GM18499 (cell line): ENCODE measurements around the gene SREBF1.

Experiments used
- ATAC-seq: cut with Tn5 transposase; IDR thresholded peaks from one replicate; pipeline ENCODE4 v1.9.1; 2021; ENCODE audit warnings: moderate number of reproducible peaks; ENCODE audit not compliant: insufficient read depth, unreplicated experiment

Gene SREBF1

GRCh38 chr17:17836818-17837379 is at the start of gene SREBF1:
Gene SREBF1, minus strand, starts transcription at chr17:17836986. Its CDS starts 169 bp downstream, at chr17:17836817.
- ATAC-seq = peak; percentile 1

GRCh38 chr17:17886226-17886625 is 49.4 kb upstream of the SREBF1 start:
- ATAC-seq = no peak

GRCh38 chr17:17884391-17885357 is 47.9 kb upstream of the SREBF1 start:
- no peak for ATAC-seq

GRCh38 chr17:17883801-17884200 is 47.0 kb upstream of the SREBF1 start:
- no peak for ATAC-seq

- ATAC-seq = no peak
These were observed 45.3 kb upstream of the SREBF1 start for GRCh38 chr17:17882082-17882581.

GRCh38 chr17:17880577-17881196 is 43.9 kb upstream of the SREBF1 start:
- no peak for ATAC-seq

- no peak for ATAC-seq
These were observed 41.0 kb upstream of the SREBF1 start for GRCh38 chr17:17877529-17878358.

- no peak for ATAC-seq
These were observed 40.3 kb upstream of the SREBF1 start for GRCh38 chr17:17876959-17877528.

- no peak for ATAC-seq
These were observed 37.7 kb upstream of the SREBF1 start for GRCh38 chr17:17874478-17874877.

GRCh38 chr17:17873450-17873991 is 36.7 kb upstream of the SREBF1 start:
- ATAC-seq = no peak

- ATAC-seq = no peak
These were observed 36.0 kb upstream of the SREBF1 start for GRCh38 chr17:17872547-17873345.

- no peak for ATAC-seq
These were observed 35.1 kb upstream of the SREBF1 start for GRCh38 chr17:17871913-17872312.

- ATAC-seq = no peak
These were observed 33.5 kb upstream of the SREBF1 start for GRCh38 chr17:17870247-17870646.

GRCh38 chr17:17868641-17869522 is 32.1 kb upstream of the SREBF1 start:
- no peak for ATAC-seq

GRCh38 chr17:17866897-17867296 is 30.1 kb upstream of the SREBF1 start:
- no peak for ATAC-seq

GRCh38 chr17:17866425-17866824 is 29.6 kb upstream of the SREBF1 start:
- no peak for ATAC-seq

GRCh38 chr17:17865035-17865434 is 28.2 kb upstream of the SREBF1 start:
- no peak for ATAC-seq

GRCh38 chr17:17860766-17861107 is 24.0 kb upstream of the SREBF1 start:
- no peak for ATAC-seq
